Stomach smooth muscle (tissue), 2 donors: Measurements from ENCODE around the gene PTMS.

Experiments used
- H3K27ac ChIP-seq: one replicate; pipeline ENCODE4 v1.7.0; 2013; ENCODE audit warnings: mild to moderate bottlenecking, low read length, inconsistent platforms
- H3K27me3 ChIP-seq, 2 donors: one replicate each; pipeline ENCODE4 v1.7.0; 2013; ENCODE audit warnings: low read length in 2 of 2; ENCODE audit not compliant: insufficient read depth in 2 of 2, control insufficient read depth in 1 of 2
- H3K36me3 ChIP-seq, 2 donors: one replicate each; pipeline ENCODE4 v1.7.0; 2013; ENCODE audit warnings: low read length in 2 of 2; ENCODE audit not compliant: control insufficient read depth in 2 of 2, insufficient read depth in 2 of 2
- H3K4me1 ChIP-seq: one replicate; pipeline ENCODE4 v1.7.0; 2013; ENCODE audit warnings: low read length; ENCODE audit not compliant: control insufficient read depth, insufficient read depth
- H3K4me3 ChIP-seq, 2 donors: one replicate each; pipeline ENCODE4 v1.7.0; 2013; ENCODE audit warnings: low read length in 2 of 2
- H3K9ac ChIP-seq, 2 donors: one replicate each; pipeline ENCODE4 v1.7.0; 2013; ENCODE audit warnings: low read length in 2 of 2, mild to moderate bottlenecking in 1 of 2
- H3K9me3 ChIP-seq, 2 donors: one replicate each; pipeline ENCODE4 v1.7.0; 2013; ENCODE audit warnings: low read length in 2 of 2; ENCODE audit not compliant: control insufficient read depth in 2 of 2
- donor health status: healthy.
- donor health status: Pancreatic carcinoma.

PTMS gene

GRCh38 chr12:6813363-6813762 lies 47.2 kb downstream of the PTMS start:
- Histone ChIP-seq H3K9me3 (no peaks in the 10 kb centered on the region), H3K36me3 (no peaks in the 10 kb centered on the region), H3K27ac (no peak overlapping the region), H3K4me3 (no peak overlapping the region), H3K4me1 (peaks cover 2% of the 10 kb centered on the region), H3K27me3 (peaks cover 0 to 7% of the 10 kb centered on the region in 2 donors), H3K9ac (no peak overlapping the region)

- Histone ChIP-seq H3K4me1 (peaks cover 9% of the 10 kb centered on the region), H3K4me3 (no peak overlapping the region), H3K27ac (no peak overlapping the region), H3K36me3 (no peaks in the 10 kb centered on the region), H3K9ac (no peak overlapping the region), H3K27me3 (peaks cover 0 to 9% of the 10 kb centered on the region in 2 donors), H3K9me3 (no peaks in the 10 kb centered on the region)
Measured at GRCh38 chr12:6816598-6816997, 50.4 kb downstream of the PTMS start.

GRCh38 chr12:6817098-6817497 lies 50.9 kb downstream of the PTMS start:
- Histone ChIP-seq H3K9ac (no peak overlapping the region), H3K27ac (no peak overlapping the region), H3K9me3 (no peaks in the 10 kb centered on the region), H3K36me3 (no peaks in the 10 kb centered on the region), H3K4me1 (peaks cover 13% of the 10 kb centered on the region), H3K4me3 (no peak overlapping the region), H3K27me3 (peaks cover 0 to 12% of the 10 kb centered on the region in 2 donors)

GRCh38 chr12:6817662-6818157 lies 51.5 kb downstream of the PTMS start:
- no peak overlapping the region for H3K4me3 ChIP-seq
- no peaks in the 10 kb centered on the region for H3K9me3 ChIP-seq
- H3K4me1 ChIP-seq: peaks cover 15% of the 10 kb centered on the region
- H3K9ac ChIP-seq: no peak overlapping the region
- no peaks in the 10 kb centered on the region for H3K36me3 ChIP-seq
- H3K27me3 ChIP-seq: peaks cover 0 to 16% of the 10 kb centered on the region in 2 donors
- H3K27ac ChIP-seq: no peak overlapping the region

- peaks cover 0 to 19% of the 10 kb centered on the region in 2 donors for H3K27me3 ChIP-seq
- no peak overlapping the region for H3K9ac ChIP-seq
- no peaks in the 10 kb centered on the region for H3K36me3 ChIP-seq
- no peaks in the 10 kb centered on the region for H3K9me3 ChIP-seq
- H3K27ac ChIP-seq: no peak overlapping the region
- H3K4me3 ChIP-seq: no peak overlapping the region
- H3K4me1 ChIP-seq: peaks cover 18% of the 10 kb centered on the region
Measured at GRCh38 chr12:6818222-6818621, 52.1 kb downstream of the PTMS start.

GRCh38 chr12:6818645-6819044 lies 52.5 kb downstream of the PTMS start:
- no peaks in the 10 kb centered on the region for H3K36me3 ChIP-seq
- H3K4me1 ChIP-seq: peaks cover 18% of the 10 kb centered on the region
- H3K9me3 ChIP-seq: no peaks in the 10 kb centered on the region
- H3K27ac ChIP-seq: no peak overlapping the region
- no peak overlapping the region for H3K4me3 ChIP-seq
- H3K9ac ChIP-seq: no peak overlapping the region
- H3K27me3 ChIP-seq: peaks cover 0 to 22% of the 10 kb centered on the region in 2 donors

GRCh38 chr12:6819106-6820030 lies 53.2 kb downstream of the PTMS start:
- Histone ChIP-seq H3K27me3 (peaks cover 0 to 21% of the 10 kb centered on the region in 2 donors), H3K9me3 (no peaks in the 10 kb centered on the region), H3K9ac (no peak overlapping the region), H3K4me3 (no peak overlapping the region), H3K36me3 (no peaks in the 10 kb centered on the region), H3K27ac (no peak overlapping the region), H3K4me1 (peaks cover 18% of the 10 kb centered on the region)

GRCh38 chr12:6820166-6820565 lies 54.0 kb downstream of the PTMS start:
- no peaks in the 10 kb centered on the region for H3K36me3 ChIP-seq
- no peaks in the 10 kb centered on the region for H3K9me3 ChIP-seq
- no peak overlapping the region for H3K4me3 ChIP-seq
- peaks cover 0 to 18% of the 10 kb centered on the region in 2 donors for H3K27me3 ChIP-seq
- H3K27ac ChIP-seq: no peak overlapping the region
- peaks cover 21% of the 10 kb centered on the region for H3K4me1 ChIP-seq
- no peak overlapping the region for H3K9ac ChIP-seq
